Prostate gland (tissue), 2 donors: ENCODE results near the gene PRR20E. TPM values are rescaled to one million over a fixed set of nuclear protein-coding genes. Genes with fewer than 3 reads are reported as not detected.

Experiments used
- DNase-seq: peaks from one replicate; pipeline ENCODE4 v3.0.0-alpha.2; 2019; ENCODE audit warnings: low spot score
- H3K27ac ChIP-seq, 2 donors: fragments of 200-600 bp; sonication (generic); 2 replicates each; pipeline ENCODE4 v1.5.1; 2017 to 2019
- H3K27me3 ChIP-seq: fragments of 200-600 bp; sonication (generic); replicated peaks from 2 replicates; pipeline ENCODE4 v1.5.1; 2019; ENCODE audit not compliant: insufficient read depth
- H3K36me3 ChIP-seq, 2 donors: fragments of 200-600 bp; sonication (generic); 1 replicate in 1 of 2; 2 replicates in 1 of 2; pipeline versions ENCODE4 v1.5.1 to v1.8.1; 2017 to 2019
- H3K4me1 ChIP-seq: fragments of 200-600 bp; sonication (generic); replicated peaks from 2 replicates; pipeline ENCODE4 v1.5.1; 2019
- H3K4me3 ChIP-seq, 2 donors: fragments of 200-600 bp; sonication (generic); 2 replicates each; pipeline ENCODE4 v1.5.1; 2017 to 2019
- H3K9me3 ChIP-seq: fragments of 200-600 bp; sonication (generic); 2 replicates; pipeline ENCODE4 v1.5.1; 2017
- POLR2A ChIP-seq: fragments of 450-650 bp; IDR thresholded peaks from one replicate; pipeline ENCODE4 v1.6.1; 2016; ENCODE audit warnings: antibody characterized with exemption, mild to moderate bottlenecking
- POLR2AphosphoS5 ChIP-seq: sonication (generic); formaldehyde crosslinking; IDR thresholded peaks from one replicate; pipeline ENCODE4 v1.6.1; 2017; ENCODE audit warnings: antibody characterized with exemption
- WGBS: methylation state at CpG from one replicate; pipeline ENCODE4 v1.1.5; 2018; 5-methylcytosine and 5-hydroxymethylcytosine counted together
- intact Hi-C: fragments of 100-400 bp; cut with DNase I; formaldehyde crosslinking; loops from one replicate; pipeline ENCODE4 v1.14.2; 2022
- small RNA-seq, 2 donors: library from RNA; depleted of rRNA; stranded (forward); fragments of <200 nt; gene quantifications; one replicate each; pipeline ENCODE3, GENCODE V24; 2016
- total RNA-seq, 2 donors: library from RNA; depleted of rRNA; stranded (reverse); fragments of >200 nt; gene quantifications; one replicate each; pipeline ENCODE4 v1.1.0, GENCODE V29; 2016
- TF ChIP-seq, protein P1 (sequence below), 4 experiments: fragments of 200-600 bp in 2 of 4; fragments of 450-650 bp in 2 of 4; sonication (generic) in 2 of 4; IDR thresholded peaks; 1 replicate in 3 of 4; 2 replicates in 1 of 4; pipeline ENCODE4 v1.5.1; 2016 to 2019; ENCODE audit warnings: antibody characterized with exemption in 4 of 4, mild to moderate bottlenecking in 2 of 4, moderate library complexity in 2 of 4

PRR20E gene
- total RNA-seq, 2 donors from 2014 or later: not detected

GRCh38 chr13:57212989-57213388, 46.0 kb downstream of the PRR20E start:
- no peaks in the 10 kb centered on the region for H3K9me3 ChIP-seq

More at GRCh38 chr13:57212989-57213388, 46.0 kb downstream of the PRR20E start:
- no peaks in the 10 kb centered on the region for H3K4me1 ChIP-seq
- intact Hi-C loops: no loop called here
- H3K36me3 ChIP-seq: no peaks in the 10 kb centered on the region
- WGBS: 60% methylated on average over 1 of the region's 1 CpG
- H3K4me3 ChIP-seq: no peak overlapping the region
- no peak for TF ChIP-seq POLR2A
- TF ChIP-seq, protein P1, sequence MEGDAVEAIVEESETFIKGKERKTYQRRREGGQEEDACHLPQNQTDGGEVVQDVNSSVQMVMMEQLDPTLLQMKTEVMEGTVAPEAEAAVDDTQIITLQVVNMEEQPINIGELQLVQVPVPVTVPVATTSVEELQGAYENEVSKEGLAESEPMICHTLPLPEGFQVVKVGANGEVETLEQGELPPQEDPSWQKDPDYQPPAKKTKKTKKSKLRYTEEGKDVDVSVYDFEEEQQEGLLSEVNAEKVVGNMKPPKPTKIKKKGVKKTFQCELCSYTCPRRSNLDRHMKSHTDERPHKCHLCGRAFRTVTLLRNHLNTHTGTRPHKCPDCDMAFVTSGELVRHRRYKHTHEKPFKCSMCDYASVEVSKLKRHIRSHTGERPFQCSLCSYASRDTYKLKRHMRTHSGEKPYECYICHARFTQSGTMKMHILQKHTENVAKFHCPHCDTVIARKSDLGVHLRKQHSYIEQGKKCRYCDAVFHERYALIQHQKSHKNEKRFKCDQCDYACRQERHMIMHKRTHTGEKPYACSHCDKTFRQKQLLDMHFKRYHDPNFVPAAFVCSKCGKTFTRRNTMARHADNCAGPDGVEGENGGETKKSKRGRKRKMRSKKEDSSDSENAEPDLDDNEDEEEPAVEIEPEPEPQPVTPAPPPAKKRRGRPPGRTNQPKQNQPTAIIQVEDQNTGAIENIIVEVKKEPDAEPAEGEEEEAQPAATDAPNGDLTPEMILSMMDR (IDR thresholded peaks at IDR 0.05): no peak
- no peak for TF ChIP-seq POLR2AphosphoS5
- no peak overlapping the region for H3K27ac ChIP-seq
- no peaks in the 10 kb centered on the region for H3K27me3 ChIP-seq
- no peak for DNase-seq

Small RNA genes within 50 kb of the gene (small RNA-seq; reads per million reads assigned to genes)
- 0 reads per million in 2 donors for gene PRR20FP

Other genes with a start within 250 kb of the PRR20E start
- gene PRR20A, start 26.3 kb upstream of the PRR20E start, total RNA-seq: not detected
- not detected for gene PRR20B, start 19.7 kb upstream of the PRR20E start, total RNA-seq
- not detected for gene PRR20C, start 13.1 kb upstream of the PRR20E start, total RNA-seq
- gene PRR20D, start 6.6 kb upstream of the PRR20E start, total RNA-seq: not detected